K562 (cell line): ENCODE measurements around the gene LDLR. TPM values are rescaled to one million over a fixed set of nuclear protein-coding genes. Genes with fewer than 3 reads are reported as not detected.

Experiments
- BCLAF1 ChIP-seq, 2 experiments: fragments of 450-650 bp in 1 of 2; IDR thresholded peaks; 2 replicates each; pipeline ENCODE4 v1.6.1; 2011 to 2017; ENCODE audit warnings: low read depth in 2 of 2, antibody characterized with exemption in 1 of 2, borderline replicate concordance in 1 of 2, low read length in 1 of 2, mild to moderate bottlenecking in 1 of 2, mixed read lengths in 1 of 2; ENCODE audit not compliant: control insufficient read depth in 1 of 2
- CBX2 ChIP-seq: fragments of 200-600 bp; sonication (generic); IDR thresholded peaks from one replicate; pipeline ENCODE4 v1.6.1; 2012; ENCODE audit warnings: mild to moderate bottlenecking, low read length, inconsistent platforms; ENCODE audit not compliant: insufficient read depth, poor library complexity, severe bottlenecking
- CSDE1 ChIP-seq, 2 experiments: fragments of 450-650 bp; IDR thresholded peaks; 2 replicates each; pipeline ENCODE4 v1.6.1; 2016; ENCODE audit warnings: mild to moderate bottlenecking in 1 of 2
- E2F1 ChIP-seq: sonication (generic); formaldehyde crosslinking; IDR thresholded peaks from 2 replicates; pipeline ENCODE4 v1.8.1; 2023; ENCODE audit warnings: mild to moderate bottlenecking, missing genetic modification reagents, moderate library complexity
- EP400 ChIP-seq: fragments of 450-650 bp; IDR thresholded peaks from 2 replicates; pipeline ENCODE4 v1.6.1; 2017; ENCODE audit warnings: antibody characterized with exemption, mild to moderate bottlenecking, moderate library complexity
- HDAC1 ChIP-seq, 2 experiments: fragments of 450-650 bp; IDR thresholded peaks; 2 replicates each; pipeline ENCODE4 v1.6.1; 2016 to 2017; ENCODE audit warnings: inconsistent platforms in 1 of 2, mild to moderate bottlenecking in 1 of 2, moderate library complexity in 1 of 2
- MXI1 ChIP-seq: IDR thresholded peaks from 2 replicates; pipeline ENCODE4 v1.6.1; 2011; ENCODE audit warnings: low read depth, mild to moderate bottlenecking, improper control_type of control experiment, low read length
- MYC ChIP-seq, 2 experiments: fragments of 250-450 bp in 1 of 2; sonication (Bioruptor Pico) in 1 of 2; IDR thresholded peaks; 2 replicates each; pipeline versions ENCODE4 v1.5.1 to v1.6.1; 2012 to 2021; ENCODE audit warnings: low read depth in 2 of 2, borderline replicate concordance in 1 of 2, improper control_type of control experiment in 1 of 2, low read length in 1 of 2, mild to moderate bottlenecking in 1 of 2, moderate library complexity in 1 of 2
- NFIX ChIP-seq: fragments of 250-450 bp; sonication (Bioruptor Pico); IDR thresholded peaks from 2 replicates; pipeline ENCODE4 v1.4.0; 2020; ENCODE audit warnings: low read depth, mild to moderate bottlenecking, moderate library complexity
- PCBP1 ChIP-seq: fragments of 200-400 bp; formaldehyde crosslinking; IDR thresholded peaks from 2 replicates; pipeline ENCODE4 v1.6.1; 2018; ENCODE audit warnings: mild to moderate bottlenecking, low read depth, low read length; ENCODE audit not compliant: poor library complexity, severe bottlenecking
- POLR2AphosphoS5 ChIP-seq: IDR thresholded peaks from 2 replicates; pipeline ENCODE4 v1.6.1; 2011; ENCODE audit warnings: mild to moderate bottlenecking, low read depth, low read length, moderate library complexity; ENCODE audit not compliant: control insufficient read depth, insufficient read depth
- SOX6 ChIP-seq: fragments of 450-650 bp; IDR thresholded peaks from 2 replicates; pipeline ENCODE4 v1.6.1; 2014; ENCODE audit warnings: mild to moderate bottlenecking
- SP1 ChIP-seq: sonication (generic); formaldehyde crosslinking; IDR thresholded peaks from 2 replicates; pipeline ENCODE4 v1.8.1; 2022; ENCODE audit warnings: mild to moderate bottlenecking, missing genetic modification reagents
- SRSF7 ChIP-seq: fragments of 200-400 bp; formaldehyde crosslinking; optimal IDR thresholded peaks from 2 replicates; pipeline ENCODE3; 2017; ENCODE audit warnings: mild to moderate bottlenecking, low read depth, low read length
- YY1 ChIP-seq, 3 experiments: IDR thresholded peaks; 2 replicates each; pipeline ENCODE4 v1.6.1; 2011; ENCODE audit warnings: low read length in 2 of 3, mild to moderate bottlenecking in 2 of 3, moderate library complexity in 2 of 3, borderline replicate concordance in 1 of 3, control low read depth in 1 of 3, low read depth in 1 of 3; ENCODE audit not compliant: insufficient read depth in 3 of 3, insufficient replicate concordance in 2 of 3, control insufficient read depth in 1 of 3, insufficient read length in 1 of 3; ENCODE audit errors: extremely low read depth in 1 of 3
- ZBTB11 ChIP-seq, 3 experiments: fragments of 200-800 bp in 1 of 3; fragments of 250-450 bp in 1 of 3; fragments of 450-650 bp in 1 of 3; sonication (Bioruptor Pico) in 1 of 3; sonication (Bioruptor generic) in 1 of 3; formaldehyde crosslinking in 1 of 3; IDR thresholded peaks; 2 replicates each; pipeline versions ENCODE4 v1.6.1 to v1.8.0; 2016 to 2022; ENCODE audit warnings: mild to moderate bottlenecking in 2 of 3, missing genetic modification characterization in 2 of 3, missing compliant biosample characterization in 1 of 3, moderate library complexity in 1 of 3
- polyA plus RNA-seq, 8 experiments: library from polyadenylated mRNA; depleted of rRNA in 4 of 8; stranded (reverse) in 5 of 8; unstranded in 3 of 8; fragments of >200 nt; fragmentation: Nextera tagmentation in 2 of 8; fragmentation: Illumina TruSeq in 1 of 8; extraction: Ambion mirVana in 2 of 8; extraction: Trizol in 1 of 8; gene quantifications; 2 replicates each; pipeline versions ENCODE4 v1.2.1 to v1.2.3, GENCODE V29; 2011 to 2014; ENCODE audit warnings: inconsistent platforms in 1 of 8, missing spikeins in 1 of 8
- total RNA-seq, 7 experiments: library from RNA; depleted of rRNA in 6 of 7; stranded (reverse); fragments of >200 nt in 6 of 7; fragmentation: Illumina TruSeq in 2 of 7; extraction: Trizol in 2 of 7; gene quantifications; 2 replicates each; pipeline versions ENCODE4 v1.2.1 to v1.2.3, GENCODE V29; 2011 to 2021; ENCODE audit warnings: low replicate concordance in 1 of 7

The LDLR gene
- total and polyA plus RNA-seq, 9 of the 15 experiments (the other 6 are each of a cell fraction or from before 2014, with no cell fraction given) = 19.9 to 114 (median 56.3) TPM

- TF ChIP-seq ZBTB11 (CRISPR knock-in tag; IDR thresholded peaks at IDR 0.05) (peak in 1 of 3 experiments; percentile 64; a peak in 1 of 6 replicates), BCLAF1 (IDR thresholded peaks at IDR 0.05; ENCODE audit: borderline replicate concordance in 1 of 2, control insufficient read depth in 1 of 2, low read depth in 2 of 2, low read length in 1 of 2) (peak in 1 of 2 experiments; percentile 47; a peak in 1 of 4 replicates), MXI1 (no peak; the same call in 1 of the 2 replicates), YY1 (IDR thresholded peaks at IDR 0.05; ENCODE audit: borderline replicate concordance in 1 of 3, control insufficient read depth in 1 of 3, extremely low read depth in 1 of 3, insufficient read depth in 3 of 3, insufficient read length in 1 of 3, insufficient replicate concordance in 2 of 3, low read depth in 1 of 3, low read length in 2 of 3) (peak in 2 of 3 experiments; percentile 77 to 88), SRSF7 (no peak), PCBP1 (peak; percentile 76), SP1 (CRISPR knock-in tag) (peak; percentile 50; the same call in 1 of the 2 replicates), E2F1 (CRISPR knock-in tag) (peak; percentile 59), SOX6 (peak; percentile 58; the same call in 1 of the 2 replicates), EP400 (peak; percentile 69), CBX2 (no peak), CSDE1 (IDR thresholded peaks at IDR 0.05) (peak in 1 of 2 experiments; percentile 76; a peak in 2 of 4 replicates), HDAC1 (IDR thresholded peaks at IDR 0.05) (no peak), POLR2AphosphoS5 (peak; percentile 96), MYC (IDR thresholded peaks at IDR 0.05; ENCODE audit: low read depth, low read length) (peak; percentile 66), MYC (CRISPR knock-in tag; IDR thresholded peaks at IDR 0.05; ENCODE audit: borderline replicate concordance, low read depth) (no peak), NFIX (CRISPR knock-in tag) (no peak)
Measured at GRCh38 chr19:11089254-11090013, at the start of gene LDLR (continued).
